Astrocyte (in vitro differentiated cells and primary cell): ENCODE measurements around the gene KRT7. TPM values are rescaled to one million over a fixed set of nuclear protein-coding genes. Genes with fewer than 3 reads are reported as not detected.

Source experiments
- DNase-seq: peaks from one replicate; pipeline ENCODE4 v3.0.0-alpha.2; 2010; ENCODE audit warnings: low read depth
- FAIRE-seq: peaks from 2 replicates; lab custom pipeline; 2011; peaks lifted over from hg19 to GRCh38; lab: Jason Lieb, UNC
- H2AFZ ChIP-seq: 2 replicates; pipeline ENCODE4 v1.6.0; 2012; ENCODE audit warnings: low read depth, low read length, inconsistent platforms
- H3K27ac ChIP-seq: 2 replicates; pipeline ENCODE4 v1.5.1; 2011; ENCODE audit warnings: low read depth, low read length, inconsistent platforms
- H3K27me3 ChIP-seq: 2 replicates; pipeline ENCODE4 v1.6.0; 2011; ENCODE audit warnings: low read length, inconsistent platforms; ENCODE audit not compliant: insufficient read depth
- H3K36me3 ChIP-seq: 2 replicates; pipeline ENCODE4 v1.5.1; 2011; ENCODE audit warnings: low read length, inconsistent platforms; ENCODE audit not compliant: insufficient read depth
- H3K4me1 ChIP-seq: 2 replicates; pipeline ENCODE4 v1.5.1; 2011; ENCODE audit warnings: low read length, inconsistent platforms; ENCODE audit not compliant: insufficient read depth
- H3K4me2 ChIP-seq: 2 replicates; pipeline ENCODE4 v1.6.0; 2012; ENCODE audit warnings: low read length, inconsistent platforms
- H3K4me3 ChIP-seq: 2 replicates; pipeline ENCODE4 v1.5.1; 2011; ENCODE audit warnings: low read depth, mild to moderate bottlenecking, low read length, inconsistent platforms; ENCODE audit not compliant: insufficient read depth
- H3K79me2 ChIP-seq: 2 replicates; pipeline ENCODE4 v1.6.0; 2012; ENCODE audit warnings: mild to moderate bottlenecking, low read length, inconsistent platforms; ENCODE audit not compliant: insufficient read depth
- H3K9ac ChIP-seq: 2 replicates; pipeline ENCODE4 v1.6.0; 2012; ENCODE audit warnings: mild to moderate bottlenecking, low read length, inconsistent platforms
- H3K9me3 ChIP-seq: 2 replicates; pipeline ENCODE4 v1.5.1; 2012; ENCODE audit warnings: low read depth, mild to moderate bottlenecking, low read length, inconsistent platforms; ENCODE audit not compliant: insufficient read depth
- H4K20me1 ChIP-seq: 2 replicates; pipeline ENCODE4 v1.6.0; 2012; ENCODE audit warnings: low read length, inconsistent platforms; ENCODE audit not compliant: insufficient read depth
- H3K27ac Mint-ChIP-seq: one replicate; pipeline ENCODE4 v1.8.0; 2021; ENCODE audit warnings: mild to moderate bottlenecking, mixed read lengths; ENCODE audit not compliant: unreplicated experiment
- H3K27me3 Mint-ChIP-seq: one replicate; pipeline ENCODE4 v1.8.0; 2021; ENCODE audit warnings: low read depth, mixed read lengths; ENCODE audit not compliant: unreplicated experiment
- H3K36me3 Mint-ChIP-seq: one replicate; pipeline ENCODE4 v1.8.0; 2021; ENCODE audit warnings: low read depth, mixed read lengths; ENCODE audit not compliant: unreplicated experiment
- H3K4me1 Mint-ChIP-seq: one replicate; pipeline ENCODE4 v1.8.0; 2021; ENCODE audit warnings: low read depth, mixed read lengths; ENCODE audit not compliant: unreplicated experiment
- H3K4me3 Mint-ChIP-seq: one replicate; pipeline ENCODE4 v1.8.0; 2021; ENCODE audit warnings: mild to moderate bottlenecking, moderate library complexity, mixed read lengths; ENCODE audit not compliant: unreplicated experiment
- H3K9me3 Mint-ChIP-seq: one replicate; pipeline ENCODE4 v1.8.0; 2021; ENCODE audit warnings: mild to moderate bottlenecking, mixed read lengths; ENCODE audit not compliant: unreplicated experiment
- EZH2 ChIP-seq: IDR thresholded peaks from 2 replicates; pipeline ENCODE4 v1.6.1; 2012; ENCODE audit warnings: mild to moderate bottlenecking, low read length, inconsistent platforms; ENCODE audit not compliant: insufficient read depth
- total RNA-seq: library from RNA; stranded (reverse); gene quantifications from 2 replicates; pipeline ENCODE4 v1.2.1, GENCODE V29; 2021
- TF ChIP-seq, protein P1 (sequence below): IDR thresholded peaks from 2 replicates; pipeline ENCODE4 v1.5.1; 2011; ENCODE audit warnings: low read depth, mild to moderate bottlenecking, inconsistent platforms, low read length, moderate library complexity; ENCODE audit not compliant: insufficient read depth

Gene KRT7
- total RNA-seq, 1 donor from 2014 or later = 149 TPM

DNA sequence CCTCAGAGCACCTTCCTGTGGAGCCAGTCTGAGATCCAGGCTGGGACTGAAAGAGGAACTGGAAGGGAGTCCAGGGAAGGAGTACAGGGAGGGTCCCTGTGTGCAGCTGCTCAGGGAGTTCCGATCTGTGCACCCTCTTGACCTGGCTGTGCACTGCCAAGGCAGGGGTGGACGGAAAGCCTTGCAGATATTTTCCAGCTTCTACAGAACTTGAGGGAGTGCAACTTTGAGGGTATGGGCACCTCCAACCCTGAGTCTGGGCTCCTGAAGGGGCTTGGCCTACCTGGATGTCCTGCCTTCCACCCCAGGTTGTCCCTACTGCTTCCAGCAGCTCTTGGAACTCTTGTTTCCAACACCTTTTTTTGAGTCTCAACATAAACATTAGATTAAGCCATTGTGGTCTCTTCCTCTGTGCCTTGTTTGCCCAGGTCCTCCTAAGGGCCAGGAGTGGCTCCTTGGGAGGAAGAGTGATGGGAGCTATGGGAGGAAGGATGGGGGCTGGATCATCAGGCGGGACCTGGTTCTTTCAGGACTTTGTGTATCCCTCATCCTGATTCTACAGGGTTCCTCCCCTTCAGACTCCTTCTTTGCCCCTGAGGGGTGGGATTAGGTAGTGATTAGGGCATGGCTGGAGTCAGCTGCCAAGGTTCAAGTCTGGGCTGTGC lies 3.5 kb downstream of the KRT7 start:
- H3K36me3 ChIP-seq = no peaks in the 10 kb centered on the region
- H3K4me1 Mint-ChIP-seq = peaks cover 44% of the 10 kb centered on the region

DNA sequence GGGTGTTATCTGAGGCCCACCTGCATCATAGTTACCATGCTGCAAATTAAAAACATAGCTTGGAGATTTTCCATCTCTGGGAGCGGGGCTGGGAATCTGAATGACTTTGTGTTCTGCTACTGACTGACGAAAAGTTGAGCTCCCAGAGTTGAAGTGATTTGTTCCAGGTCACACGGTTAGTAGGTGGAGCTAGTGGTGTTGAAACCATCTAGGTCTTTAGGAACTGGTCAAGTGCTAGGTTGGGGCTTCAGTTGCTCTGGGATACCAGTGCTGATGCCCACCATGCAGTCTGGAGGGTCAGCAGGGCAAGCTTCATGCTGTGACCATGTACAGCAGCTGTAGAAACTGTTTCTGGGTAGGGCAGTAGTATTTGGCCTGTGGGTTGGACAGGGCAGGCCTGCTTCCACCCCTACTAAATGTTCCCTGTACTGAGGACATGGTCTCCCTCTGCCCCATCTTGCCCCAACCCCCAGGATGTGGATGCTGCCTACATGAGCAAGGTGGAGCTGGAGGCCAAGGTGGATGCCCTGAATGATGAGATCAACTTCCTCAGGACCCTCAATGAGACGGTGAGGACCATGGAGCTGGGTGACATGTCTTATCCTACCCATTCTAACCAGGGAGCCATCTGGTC lies 5.3 kb downstream of the KRT7 start:
- Mint-ChIP-seq H3K4me1 (peaks cover 33% of the 10 kb centered on the region), H3K27me3 (peaks cover 25% of the 10 kb centered on the region), H3K36me3 (peaks cover 25% of the 10 kb centered on the region), H3K27ac (no peak overlapping the region), H3K9me3 (peaks cover 2% of the 10 kb centered on the region), H3K4me3 (no peak overlapping the region)
- peaks cover 16% of the 10 kb centered on the region for H3K4me1 ChIP-seq
- no peak overlapping the region for H3K27ac ChIP-seq
- no peak overlapping the region for H3K9ac ChIP-seq
- H3K4me3 ChIP-seq = no peak overlapping the region
- DNase-seq (no peak), FAIRE-seq (no peak)
- H3K4me2 ChIP-seq = no peak overlapping the region
- no peaks in the 10 kb centered on the region for H3K36me3 ChIP-seq
- TF ChIP-seq, protein P1, sequence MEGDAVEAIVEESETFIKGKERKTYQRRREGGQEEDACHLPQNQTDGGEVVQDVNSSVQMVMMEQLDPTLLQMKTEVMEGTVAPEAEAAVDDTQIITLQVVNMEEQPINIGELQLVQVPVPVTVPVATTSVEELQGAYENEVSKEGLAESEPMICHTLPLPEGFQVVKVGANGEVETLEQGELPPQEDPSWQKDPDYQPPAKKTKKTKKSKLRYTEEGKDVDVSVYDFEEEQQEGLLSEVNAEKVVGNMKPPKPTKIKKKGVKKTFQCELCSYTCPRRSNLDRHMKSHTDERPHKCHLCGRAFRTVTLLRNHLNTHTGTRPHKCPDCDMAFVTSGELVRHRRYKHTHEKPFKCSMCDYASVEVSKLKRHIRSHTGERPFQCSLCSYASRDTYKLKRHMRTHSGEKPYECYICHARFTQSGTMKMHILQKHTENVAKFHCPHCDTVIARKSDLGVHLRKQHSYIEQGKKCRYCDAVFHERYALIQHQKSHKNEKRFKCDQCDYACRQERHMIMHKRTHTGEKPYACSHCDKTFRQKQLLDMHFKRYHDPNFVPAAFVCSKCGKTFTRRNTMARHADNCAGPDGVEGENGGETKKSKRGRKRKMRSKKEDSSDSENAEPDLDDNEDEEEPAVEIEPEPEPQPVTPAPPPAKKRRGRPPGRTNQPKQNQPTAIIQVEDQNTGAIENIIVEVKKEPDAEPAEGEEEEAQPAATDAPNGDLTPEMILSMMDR = no peak
- TF ChIP-seq EZH2 = no peak
- H3K27me3 ChIP-seq = no peaks in the 10 kb centered on the region
- H2AFZ ChIP-seq = no peak overlapping the region
- H4K20me1 ChIP-seq = no peaks in the 10 kb centered on the region
- H3K79me2 ChIP-seq = no peaks in the 10 kb centered on the region
- H3K9me3 ChIP-seq = no peaks in the 10 kb centered on the region

More for the DNA sequence above, 3.5 kb downstream of the KRT7 start:
- peaks cover 4% of the 10 kb centered on the region for H3K79me2 ChIP-seq
- TF ChIP-seq, protein P1 = no peak
- no peak for TF ChIP-seq EZH2
- Mint-ChIP-seq H3K4me3 (no peak overlapping the region), H3K27ac (no peak overlapping the region), H3K9me3 (peaks cover 2% of the 10 kb centered on the region), H3K36me3 (peaks cover 23% of the 10 kb centered on the region), H3K27me3 (peaks cover 34% of the 10 kb centered on the region)
- peaks cover 30% of the 10 kb centered on the region for H3K4me1 ChIP-seq
- H4K20me1 ChIP-seq = no peaks in the 10 kb centered on the region
- H3K4me2 ChIP-seq = no peak overlapping the region
- DNase-seq = no peak
- no peak overlapping the region for H3K4me3 ChIP-seq
- no peak overlapping the region for H3K27ac ChIP-seq
- FAIRE-seq = no peak
- no peaks in the 10 kb centered on the region for H3K9me3 ChIP-seq
- H3K9ac ChIP-seq = no peak overlapping the region
- no peak overlapping the region for H2AFZ ChIP-seq
- no peaks in the 10 kb centered on the region for H3K27me3 ChIP-seq
